Activated T-cell treated with anti-CD3 and anti-CD28 coated beads, Interleukin-2, amount 50 U/mL, for 4 hours (primary cell): Measurements from ENCODE around the gene IGFN1. TPM values are rescaled to one million over a fixed set of nuclear protein-coding genes. Genes with fewer than 3 reads are reported as not detected.
"Not testable (repeated sequence)": the region's sequence is repeated elsewhere in the genome, so short reads cannot be mapped to it uniquely, and the experiment has no call there.

ENCODE experiments used
- ATAC-seq, 2 donors: fragments of 200-7000 bp; cut with Tn5 transposase; one replicate each; pipeline ENCODE4 v1.10.0; 2021
- DNase-seq: peaks from one replicate; pipeline ENCODE4 v3.0.0-alpha.2; 2020
- H3K27me3 Mint-ChIP-seq: one replicate; pipeline ENCODE4 v1.8.0; 2021; ENCODE audit warnings: low read depth, mixed read lengths
- H3K36me3 Mint-ChIP-seq: one replicate; pipeline ENCODE4 v1.8.0; 2022; ENCODE audit warnings: mixed read lengths; ENCODE audit not compliant: insufficient read depth
- H3K4me1 Mint-ChIP-seq: one replicate; pipeline ENCODE4 v1.8.0; 2021; ENCODE audit warnings: low read depth, mixed read lengths
- H3K4me3 Mint-ChIP-seq: one replicate; pipeline ENCODE4 v1.8.0; 2021; ENCODE audit warnings: mild to moderate bottlenecking, moderate library complexity, mixed read lengths
- H3K9me3 Mint-ChIP-seq: one replicate; pipeline ENCODE4 v1.8.0; 2021; ENCODE audit warnings: mixed read lengths
- total RNA-seq, 3 donors: library from RNA; stranded (reverse); gene quantifications; one replicate each; pipeline ENCODE4 v1.2.1, GENCODE V29; 2021

Gene IGFN1
- total RNA-seq, 3 donors from 2014 or later: not detected

- DNase-seq: no peak
- Mint-ChIP-seq H3K4me1 (no peaks in the 10 kb centered on the region), H3K9me3 (no peaks in the 10 kb centered on the region), H3K36me3 (no peaks in the 10 kb centered on the region), H3K27me3 (peaks cover 6% of the 10 kb centered on the region), H3K4me3 (no peak overlapping the region)
- ATAC-seq: no peak
Observed at GRCh38 chr1:201223852-201224665, 33.4 kb downstream of the IGFN1 start.

- no peak for DNase-seq
- no peak overlapping the region for H3K4me3 Mint-ChIP-seq
- no peak for ATAC-seq
- H3K9me3 Mint-ChIP-seq: no peaks in the 10 kb centered on the region
- no peaks in the 10 kb centered on the region for H3K36me3 Mint-ChIP-seq
- peaks cover 10% of the 10 kb centered on the region for H3K27me3 Mint-ChIP-seq
- no peaks in the 10 kb centered on the region for H3K4me1 Mint-ChIP-seq
Observed at GRCh38 chr1:201224666-201225370, 34.2 kb downstream of the IGFN1 start.

GRCh38 chr1:201226178-201226514, 35.5 kb downstream of the IGFN1 start:
- no peak for ATAC-seq
- Mint-ChIP-seq H3K4me1 (no peaks in the 10 kb centered on the region), H3K27me3 (peaks cover 21% of the 10 kb centered on the region), H3K9me3 (no peaks in the 10 kb centered on the region), H3K4me3 (no peak overlapping the region), H3K36me3 (no peaks in the 10 kb centered on the region)
- no peak for DNase-seq

GRCh38 chr1:201226859-201227488, 36.4 kb downstream of the IGFN1 start:
- H3K36me3 Mint-ChIP-seq: no peaks in the 10 kb centered on the region
- no peaks in the 10 kb centered on the region for H3K9me3 Mint-ChIP-seq
- no peaks in the 10 kb centered on the region for H3K4me1 Mint-ChIP-seq
- H3K4me3 Mint-ChIP-seq: no peak overlapping the region
- H3K27me3 Mint-ChIP-seq: peaks cover 21% of the 10 kb centered on the region
- no peak for ATAC-seq
- DNase-seq: no peak

- ATAC-seq (no peak), DNase-seq (no peak)
- H3K9me3 Mint-ChIP-seq: no peaks in the 10 kb centered on the region
Observed at GRCh38 chr1:201228011-201228983, 37.7 kb downstream of the IGFN1 start.

GRCh38 chr1:201229095-201229494, 38.5 kb downstream of the IGFN1 start:
- ATAC-seq (no peak), DNase-seq (no peak)
- Mint-ChIP-seq H3K4me3 (no peak overlapping the region), H3K36me3 (no peaks in the 10 kb centered on the region), H3K4me1 (no peaks in the 10 kb centered on the region), H3K9me3 (no peaks in the 10 kb centered on the region), H3K27me3 (peaks cover 23% of the 10 kb centered on the region)

More at GRCh38 chr1:201228011-201228983, 37.7 kb downstream of the IGFN1 start:
- Mint-ChIP-seq H3K36me3 (no peaks in the 10 kb centered on the region), H3K4me3 (no peak overlapping the region), H3K4me1 (no peaks in the 10 kb centered on the region), H3K27me3 (peaks cover 23% of the 10 kb centered on the region)

- H3K4me3 Mint-ChIP-seq: no peak overlapping the region
- ATAC-seq (no peak), DNase-seq (no peak)
- H3K4me1 Mint-ChIP-seq: no peaks in the 10 kb centered on the region
- H3K36me3 Mint-ChIP-seq: no peaks in the 10 kb centered on the region
- H3K27me3 Mint-ChIP-seq: peaks cover 23% of the 10 kb centered on the region
- no peaks in the 10 kb centered on the region for H3K9me3 Mint-ChIP-seq
Observed at GRCh38 chr1:201229771-201230635, 39.4 kb downstream of the IGFN1 start.

- Mint-ChIP-seq H3K4me1 (no peaks in the 10 kb centered on the region), H3K36me3 (no peaks in the 10 kb centered on the region), H3K4me3 (no peak overlapping the region), H3K9me3 (no peaks in the 10 kb centered on the region), H3K27me3 (peaks cover 23% of the 10 kb centered on the region)
- ATAC-seq: no peak
- no peak for DNase-seq
Observed at GRCh38 chr1:201230676-201231075, 40.1 kb downstream of the IGFN1 start.

GRCh38 chr1:201239646-201240045, 49.0 kb downstream of the IGFN1 start:
- ATAC-seq, H3K9me3 Mint-ChIP-seq, H3K4me3 Mint-ChIP-seq, DNase-seq, H3K4me1 Mint-ChIP-seq, H3K36me3 Mint-ChIP-seq: not testable (repeated sequence)
- peaks cover 31% of the 10 kb centered on the region for H3K27me3 Mint-ChIP-seq

GRCh38 chr1:201240171-201240570, 49.5 kb downstream of the IGFN1 start:
- DNase-seq (no peak), ATAC-seq (no peak)
- Mint-ChIP-seq H3K4me1 (no peaks in the 10 kb centered on the region), H3K27me3 (peaks cover 33% of the 10 kb centered on the region), H3K9me3 (no peaks in the 10 kb centered on the region), H3K4me3 (no peak overlapping the region), H3K36me3 (no peaks in the 10 kb centered on the region)

GRCh38 chr1:201241736-201242135, 51.1 kb downstream of the IGFN1 start:
- no peak for ATAC-seq
- Mint-ChIP-seq H3K27me3 (peaks cover 33% of the 10 kb centered on the region), H3K4me1 (no peaks in the 10 kb centered on the region), H3K36me3 (no peaks in the 10 kb centered on the region), H3K9me3 (no peaks in the 10 kb centered on the region), H3K4me3 (no peak overlapping the region)
- no peak for DNase-seq

GRCh38 chr1:201245082-201245481, 54.5 kb downstream of the IGFN1 start:
- Mint-ChIP-seq H3K4me3 (no peak overlapping the region), H3K9me3 (no peaks in the 10 kb centered on the region), H3K27me3 (peaks cover 29% of the 10 kb centered on the region), H3K36me3 (no peaks in the 10 kb centered on the region), H3K4me1 (no peaks in the 10 kb centered on the region)
- DNase-seq: no peak
- no peak for ATAC-seq
